Natural killer cell treated with Interleukin-12 subunit alpha and Interleukin-12 subunit beta and Interleukin-15 and Interleukin-18, amount 100 ng/mL, for 72 hours (primary cell): Measurements from ENCODE around the gene PHYH. TPM values are rescaled to one million over a fixed set of nuclear protein-coding genes. Genes with fewer than 3 reads are reported as not detected.
"Not testable (repeated sequence)": the region's sequence is repeated elsewhere in the genome, so short reads cannot be mapped to it uniquely, and the experiment has no call there.

Experiments
- ATAC-seq, 2 donors: fragments of 150-1000 bp; cut with Tn5 transposase in 1 of 2; sonication (Bioruptor Pico), chemical (Tn5 transposase) in 1 of 2; 2 replicates each; pipeline ENCODE4 v1.10.0; 2021
- DNase-seq: peaks from one replicate; pipeline ENCODE4 v3.0.0; 2022; ENCODE audit warnings: low spot score
- H3K27ac Mint-ChIP-seq, 2 donors: 1 replicate in 1 of 2; 2 replicates in 1 of 2; pipeline ENCODE4 v1.8.0; 2022; ENCODE audit warnings: mixed read lengths in 2 of 2, mild to moderate bottlenecking in 1 of 2, moderate library complexity in 1 of 2
- H3K27me3 Mint-ChIP-seq, 2 donors: 1 replicate in 1 of 2; 2 replicates in 1 of 2; pipeline ENCODE4 v1.8.0; 2022; ENCODE audit warnings: mixed read lengths in 2 of 2
- H3K36me3 Mint-ChIP-seq: one replicate; pipeline ENCODE4 v1.8.0; 2022; ENCODE audit warnings: mixed read lengths
- H3K4me1 Mint-ChIP-seq, 2 donors: 1 replicate in 1 of 2; 2 replicates in 1 of 2; pipeline ENCODE4 v1.8.0; 2022; ENCODE audit warnings: low read depth in 2 of 2, mixed read lengths in 2 of 2, mild to moderate bottlenecking in 1 of 2
- H3K4me3 Mint-ChIP-seq: one replicate; pipeline ENCODE4 v1.8.0; 2022; ENCODE audit warnings: mixed read lengths
- H3K9me3 Mint-ChIP-seq: 2 replicates; pipeline ENCODE4 v1.8.0; 2022; ENCODE audit warnings: mixed read lengths
- total RNA-seq, 2 donors: library from RNA; stranded (reverse); gene quantifications; one replicate each; pipeline ENCODE4 v1.2.3, GENCODE V29; 2022

The PHYH gene
- total RNA-seq, 2 donors from 2014 or later: 4.4 to 7.0 TPM

GRCh38 chr10:13310518-13311176, 10.8 kb upstream of the PHYH start:
- no peak overlapping the region for H3K27ac Mint-ChIP-seq
- no peaks in the 10 kb centered on the region for H3K36me3 Mint-ChIP-seq
- ATAC-seq: no peak

DNA sequence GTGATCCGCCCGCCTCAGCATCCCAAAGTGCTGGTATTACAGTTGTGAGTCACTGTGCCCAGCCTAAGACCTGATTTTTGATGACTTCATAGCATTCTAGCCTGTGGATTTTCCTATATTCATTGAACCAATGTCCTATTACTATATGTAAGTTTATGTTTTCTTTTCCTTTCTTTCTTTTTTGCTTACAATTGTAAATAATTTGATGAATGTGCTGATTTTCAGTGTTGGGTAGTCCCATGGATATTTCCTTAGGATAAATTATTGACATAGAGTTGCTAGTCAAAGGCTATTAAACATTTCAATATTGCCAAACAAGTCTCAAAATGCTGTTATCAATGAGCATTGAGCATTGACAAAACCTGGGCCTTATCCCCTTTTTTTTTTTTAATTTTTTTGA, 9.9 kb upstream of the PHYH start:
- H3K36me3 Mint-ChIP-seq: no peaks in the 10 kb centered on the region
- H3K4me3 Mint-ChIP-seq: no peak overlapping the region
- no peaks in the 10 kb centered on the region for H3K4me1 Mint-ChIP-seq
- H3K27me3 Mint-ChIP-seq: no peaks in the 10 kb centered on the region
- no peak for DNase-seq
- ATAC-seq: no peak
- no peaks in the 10 kb centered on the region for H3K9me3 Mint-ChIP-seq
- no peak overlapping the region for H3K27ac Mint-ChIP-seq

More at GRCh38 chr10:13310518-13311176, 10.8 kb upstream of the PHYH start:
- DNase-seq: no peak
- no peaks in the 10 kb centered on the region for H3K4me1 Mint-ChIP-seq
- no peak overlapping the region for H3K4me3 Mint-ChIP-seq
- H3K27me3 Mint-ChIP-seq: no peaks in the 10 kb centered on the region
- H3K9me3 Mint-ChIP-seq: no peaks in the 10 kb centered on the region

DNA sequence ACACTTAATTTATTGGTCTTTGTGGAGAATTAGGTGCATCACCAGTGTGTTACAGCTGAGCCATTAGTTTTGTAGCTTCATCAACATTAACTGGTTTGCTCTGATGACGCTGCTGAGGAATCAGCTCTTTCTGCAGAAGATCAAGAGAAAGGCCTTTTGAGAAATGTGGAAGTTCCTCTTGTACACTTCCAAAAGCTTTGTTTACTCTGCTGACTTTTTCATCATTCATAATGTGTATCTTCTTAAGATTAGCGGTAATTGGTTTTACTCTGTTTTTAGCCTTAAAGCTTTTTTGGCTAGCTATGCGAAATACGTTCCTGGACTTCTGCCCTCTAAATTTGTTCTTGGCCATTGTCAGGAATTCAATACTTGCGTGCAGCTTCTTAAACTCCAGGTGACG, 8.2 kb upstream of the PHYH start:
- ATAC-seq (no peak), DNase-seq (no peak)
- Mint-ChIP-seq H3K4me3 (no peak overlapping the region), H3K36me3 (no peaks in the 10 kb centered on the region), H3K27me3 (no peaks in the 10 kb centered on the region), H3K27ac (no peak overlapping the region), H3K4me1 (no peaks in the 10 kb centered on the region), H3K9me3 (no peaks in the 10 kb centered on the region)

DNA sequence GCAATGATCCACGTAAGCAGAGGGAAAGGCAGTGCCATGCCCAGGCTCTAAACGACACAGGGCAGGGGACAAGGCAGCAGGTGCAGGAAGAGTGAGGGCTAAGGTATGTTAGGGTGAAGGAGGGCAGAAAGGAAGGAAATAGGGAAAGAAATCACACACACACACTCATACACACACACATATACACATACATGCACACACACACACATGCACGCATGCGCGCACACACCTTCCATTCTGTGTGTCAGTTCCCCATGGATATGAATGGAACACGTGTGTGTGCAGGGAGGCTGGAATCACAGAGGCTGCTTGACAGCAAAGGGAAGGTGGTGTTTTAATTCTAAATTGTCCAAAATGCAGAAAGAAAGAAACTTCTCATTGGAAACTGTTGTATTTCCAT, 6.2 kb upstream of the PHYH start:
- Mint-ChIP-seq H3K4me1 (peaks cover 10 to 14% of the 10 kb centered on the region in 2 donors), H3K27me3 (no peaks in the 10 kb centered on the region), H3K4me3 (no peak overlapping the region), H3K27ac (no peak overlapping the region), H3K9me3 (no peaks in the 10 kb centered on the region), H3K36me3 (no peaks in the 10 kb centered on the region)
- no peak for ATAC-seq
- no peak for DNase-seq

- DNase-seq (no peak), ATAC-seq (no peak)
- Mint-ChIP-seq H3K4me1 (peaks cover 20 to 24% of the 10 kb centered on the region in 2 donors), H3K36me3 (no peaks in the 10 kb centered on the region), H3K27ac (peak overlapping the region; percentile 97 to 99), H3K4me3 (peak overlapping the region; percentile 88), H3K27me3 (no peaks in the 10 kb centered on the region), H3K9me3 (no peaks in the 10 kb centered on the region)
Measured at GRCh38 chr10:13302821-13303555, 3.1 kb upstream of the PHYH start.

GRCh38 chr10:13298748-13299436, 972 bp downstream of the PHYH start:
- peaks cover 20 to 24% of the 10 kb centered on the region in 2 donors for H3K4me1 Mint-ChIP-seq
- no peaks in the 10 kb centered on the region for H3K9me3 Mint-ChIP-seq
- peak overlapping the region; percentile 47 to 58 for H3K27ac Mint-ChIP-seq
- DNase-seq: no peak
- peak overlapping the region; percentile 81 for H3K4me3 Mint-ChIP-seq
- H3K36me3 Mint-ChIP-seq: no peaks in the 10 kb centered on the region
- no peak for ATAC-seq
- H3K27me3 Mint-ChIP-seq: no peaks in the 10 kb centered on the region

GRCh38 chr10:13296476-13296875, 3.4 kb downstream of the PHYH start:
- Mint-ChIP-seq H3K27ac (no peak overlapping the region), H3K9me3 (no peaks in the 10 kb centered on the region), H3K4me1 (peaks cover 12 to 13% of the 10 kb centered on the region in 2 donors), H3K27me3 (no peaks in the 10 kb centered on the region), H3K4me3 (no peak overlapping the region), H3K36me3 (no peaks in the 10 kb centered on the region)
- DNase-seq (no peak), ATAC-seq (no peak)

- H3K36me3 Mint-ChIP-seq: no peaks in the 10 kb centered on the region
- no peaks in the 10 kb centered on the region for H3K27me3 Mint-ChIP-seq
- no peak overlapping the region for H3K4me3 Mint-ChIP-seq
- no peaks in the 10 kb centered on the region for H3K9me3 Mint-ChIP-seq
- ATAC-seq (no peak), DNase-seq (no peak)
- no peak overlapping the region for H3K27ac Mint-ChIP-seq
- peaks cover 4 to 5% of the 10 kb centered on the region in 2 donors for H3K4me1 Mint-ChIP-seq
Measured at GRCh38 chr10:13294784-13295183, 5.1 kb downstream of the PHYH start.

GRCh38 chr10:13291821-13292773, 7.8 kb downstream of the PHYH start:
- Mint-ChIP-seq H3K4me1 (peaks cover 0 to 5% of the 10 kb centered on the region in 2 donors), H3K36me3 (no peaks in the 10 kb centered on the region), H3K27me3 (no peaks in the 10 kb centered on the region), H3K27ac (no peak overlapping the region), H3K4me3 (no peak overlapping the region), H3K9me3 (no peaks in the 10 kb centered on the region)
- ATAC-seq (no peak), DNase-seq (no peak)

GRCh38 chr10:13291061-13291460, 8.8 kb downstream of the PHYH start:
- Mint-ChIP-seq H3K36me3 (no peaks in the 10 kb centered on the region), H3K9me3 (no peaks in the 10 kb centered on the region), H3K27me3 (no peaks in the 10 kb centered on the region), H3K4me1 (peaks cover 0 to 5% of the 10 kb centered on the region in 2 donors), H3K4me3 (no peak overlapping the region), H3K27ac (no peak overlapping the region)
- ATAC-seq (no peak), DNase-seq (no peak)

- no peaks in the 10 kb centered on the region for H3K27me3 Mint-ChIP-seq
- H3K4me3 Mint-ChIP-seq: no peak overlapping the region
- no peak overlapping the region for H3K27ac Mint-ChIP-seq
- H3K9me3 Mint-ChIP-seq: no peaks in the 10 kb centered on the region
- no peak for DNase-seq
- peaks cover 0 to 5% of the 10 kb centered on the region in 2 donors for H3K4me1 Mint-ChIP-seq
- H3K36me3 Mint-ChIP-seq: no peaks in the 10 kb centered on the region
- ATAC-seq: no peak
Measured at GRCh38 chr10:13284050-13284449, 15.8 kb downstream of the PHYH start.

GRCh38 chr10:13282348-13282747, 17.5 kb downstream of the PHYH start:
- not testable (repeated sequence) for H3K4me3 Mint-ChIP-seq, H3K27ac Mint-ChIP-seq, H3K4me1 Mint-ChIP-seq, DNase-seq, H3K9me3 Mint-ChIP-seq, H3K36me3 Mint-ChIP-seq, ATAC-seq, H3K27me3 Mint-ChIP-seq

DNA sequence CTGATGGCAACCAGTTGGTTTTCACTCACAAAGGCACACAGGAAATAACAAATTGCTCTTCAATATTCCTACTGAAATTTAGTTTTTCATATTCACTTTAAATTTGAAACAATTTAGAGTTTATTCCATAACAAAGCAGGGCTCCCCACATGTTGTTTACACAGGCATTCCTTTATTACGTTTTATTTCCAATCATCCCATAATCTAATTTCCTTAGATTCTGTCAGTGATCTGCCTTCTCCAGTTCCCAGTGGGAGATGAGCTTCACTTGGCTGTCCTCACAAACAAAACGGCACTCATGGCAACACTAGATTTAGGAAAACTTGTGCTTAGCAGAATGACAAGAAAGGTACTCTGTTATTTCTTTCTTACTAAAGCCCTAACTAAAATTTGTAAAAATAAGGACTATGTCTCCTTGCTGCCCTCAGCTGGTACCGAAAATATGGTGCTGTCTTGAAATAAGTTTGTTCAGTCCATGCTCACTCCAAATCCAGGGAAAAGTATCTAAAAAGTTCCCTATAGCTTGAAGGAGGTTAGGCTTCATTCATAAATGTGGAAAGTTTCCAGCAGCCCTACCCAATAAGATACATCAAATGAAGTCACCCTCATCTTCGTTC, 23.0 kb downstream of the PHYH start:
- no peak for DNase-seq
- H3K4me3 Mint-ChIP-seq: no peak overlapping the region
- H3K36me3 Mint-ChIP-seq: no peaks in the 10 kb centered on the region
- H3K4me1 Mint-ChIP-seq: no peaks in the 10 kb centered on the region
- H3K27me3 Mint-ChIP-seq: no peaks in the 10 kb centered on the region
- no peaks in the 10 kb centered on the region for H3K9me3 Mint-ChIP-seq
- no peak for ATAC-seq
- H3K27ac Mint-ChIP-seq: no peak overlapping the region
